BLaER1 (cell line): Measurements from ENCODE around the gene GNB1L.
A peak's percentile ranks its signal among the peaks of the same experiment; 100 is the strongest.

Source experiments
- H3K27ac ChIP-seq: shearing (Covaris generic); formaldehyde crosslinking; 2 replicates; pipeline ENCODE4 v1.8.1; 2022
- H3K27me3 ChIP-seq: shearing (Covaris generic); formaldehyde crosslinking; 2 replicates; pipeline ENCODE4 v1.8.1; 2022
- H3K36me3 ChIP-seq: shearing (Covaris generic); formaldehyde crosslinking; 2 replicates; pipeline ENCODE4 v1.8.1; 2022
- H3K4me1 ChIP-seq: shearing (Covaris generic); formaldehyde crosslinking; 2 replicates; pipeline ENCODE4 v1.8.1; 2022
- H3K4me2 ChIP-seq: shearing (Covaris generic); formaldehyde crosslinking; 2 replicates; pipeline ENCODE4 v1.8.1; 2022
- H3K4me3 ChIP-seq: shearing (Covaris generic); formaldehyde crosslinking; 2 replicates; pipeline ENCODE4 v1.8.1; 2022
- H3K9ac ChIP-seq: shearing (Covaris generic); formaldehyde crosslinking; 2 replicates; pipeline ENCODE4 v1.8.1; 2022
- H3K9me3 ChIP-seq: shearing (Covaris generic); formaldehyde crosslinking; 2 replicates; pipeline ENCODE4 v1.8.1; 2022
- H4K20me1 ChIP-seq: shearing (Covaris generic); formaldehyde crosslinking; 2 replicates; pipeline ENCODE4 v1.8.1; 2022
- Cebpa-rat ChIP-seq: shearing (Covaris generic); IDR thresholded peaks from 2 replicates; pipeline ENCODE4 v1.8.1; 2022

The GNB1L gene

DNA sequence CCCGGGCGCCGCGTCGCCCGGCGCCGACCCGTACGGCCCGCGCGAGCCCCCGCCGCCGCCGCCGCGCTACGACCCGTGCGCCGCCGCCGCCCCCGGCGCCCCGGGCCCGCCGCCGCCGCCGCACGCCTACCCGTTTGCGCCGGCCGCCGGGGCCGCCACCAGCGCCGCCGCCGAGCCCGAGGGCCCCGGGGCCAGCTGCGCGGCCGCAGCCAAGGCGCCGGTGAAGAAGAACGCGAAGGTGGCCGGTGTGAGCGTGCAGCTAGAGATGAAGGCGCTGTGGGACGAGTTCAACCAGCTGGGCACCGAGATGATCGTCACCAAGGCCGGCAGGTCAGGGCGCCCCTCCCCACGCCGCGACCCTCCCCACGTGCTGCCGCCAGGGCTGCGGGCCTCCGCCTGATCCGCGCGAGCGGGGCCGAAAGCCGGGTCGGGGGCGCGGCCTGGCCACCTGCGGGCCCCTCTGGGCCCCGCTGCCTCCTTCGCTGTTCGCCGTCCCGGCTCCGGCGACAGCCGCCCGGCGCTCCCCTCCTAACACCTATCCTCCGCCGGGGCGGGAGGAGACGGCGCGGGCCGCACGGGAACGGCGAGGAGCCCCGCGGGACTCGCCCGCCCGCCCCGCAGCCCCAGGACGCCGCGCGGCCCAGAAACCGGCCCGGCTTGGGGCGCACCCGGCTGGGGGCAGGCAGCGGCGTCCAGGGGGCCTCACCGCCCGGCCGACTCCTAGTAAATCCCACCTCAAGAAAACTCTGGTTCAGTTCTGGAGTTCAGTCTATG is 93.5 kb downstream of the GNB1L start:
- Histone ChIP-seq H3K4me2 (peak overlapping the region; percentile 45), H3K27me3 (peaks cover 100% of the 10 kb centered on the region)
- TF ChIP-seq Cebpa-rat, result no peak

DNA sequence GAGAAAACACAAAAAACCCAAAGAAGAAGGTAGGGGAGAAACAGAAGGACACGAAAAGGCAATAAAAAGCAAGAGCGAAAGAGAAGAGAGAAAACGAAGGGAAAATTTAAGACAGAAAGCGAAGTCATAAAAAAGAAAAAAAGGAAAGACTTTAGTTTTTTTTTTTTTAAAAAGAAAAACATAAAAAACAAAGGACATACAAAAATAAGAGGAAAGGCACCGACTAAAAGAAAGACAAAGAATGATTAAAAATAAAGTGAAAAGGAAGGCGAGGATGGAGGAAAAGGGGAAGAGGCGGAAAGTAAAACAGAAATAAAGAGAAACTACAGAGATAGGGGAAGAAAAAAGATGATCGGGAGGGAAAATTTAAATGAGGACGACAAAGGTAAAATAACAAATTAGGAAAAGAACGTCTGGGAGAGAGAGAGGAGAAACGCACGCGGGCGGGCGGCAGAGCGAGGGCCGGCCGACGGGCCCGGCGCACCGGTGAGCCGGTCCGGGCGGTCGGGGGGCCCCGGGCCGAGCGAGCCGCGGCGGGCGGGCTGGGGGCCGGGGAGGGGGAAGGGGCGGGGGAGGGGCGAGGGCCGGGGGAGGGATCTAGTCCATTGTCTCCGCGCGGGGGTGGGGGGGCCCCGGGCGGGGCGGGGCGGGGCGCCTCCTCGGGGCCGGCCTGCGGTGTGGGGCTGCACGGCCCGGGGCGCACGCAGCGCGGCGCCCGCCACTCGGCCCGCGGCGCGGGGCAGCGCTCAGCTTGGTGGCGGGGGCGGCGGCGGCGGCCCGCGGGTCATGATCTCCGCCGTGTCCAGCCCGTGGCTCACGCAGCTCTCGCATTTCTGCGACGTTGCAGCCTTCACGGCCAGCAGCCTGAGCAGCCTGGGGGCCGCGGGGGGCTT is 94.4 kb downstream of the GNB1L start, which contains the start of gene TBX1:
TBX1 (plus strand) TSS at position 721 of the 893 bp plus-strand sequence; CDS start at position 787, 66 bp downstream.
- H3K9ac ChIP-seq, result no peak within 1 kb of the TSS
- H3K4me2 ChIP-seq, result peak within 1 kb of the TSS; percentile 45
- H3K4me1 ChIP-seq, result peaks cover 31% of the 10 kb centered on the region
- peaks cover 100% of the 10 kb centered on the region for H3K27me3 ChIP-seq
- no peaks in the 10 kb centered on the region for H3K9me3 ChIP-seq
- TF ChIP-seq Cebpa-rat, result no peak
- H3K36me3 ChIP-seq, result no peaks in the 10 kb centered on the region
- H4K20me1 ChIP-seq, result peaks cover 92% of the 10 kb centered on the region
- H3K27ac ChIP-seq, result no peak within 1 kb of the TSS
- H3K4me3 ChIP-seq, result peak within 1 kb of the TSS; percentile 52

More for the DNA sequence above, 93.5 kb downstream of the GNB1L start:
- Histone ChIP-seq H3K9ac (no peak overlapping the region), H3K4me1 (peaks cover 37% of the 10 kb centered on the region), H3K4me3 (peak overlapping the region; percentile 52), H3K9me3 (no peaks in the 10 kb centered on the region), H3K27ac (no peak overlapping the region), H4K20me1 (peaks cover 92% of the 10 kb centered on the region), H3K36me3 (no peaks in the 10 kb centered on the region)

DNA sequence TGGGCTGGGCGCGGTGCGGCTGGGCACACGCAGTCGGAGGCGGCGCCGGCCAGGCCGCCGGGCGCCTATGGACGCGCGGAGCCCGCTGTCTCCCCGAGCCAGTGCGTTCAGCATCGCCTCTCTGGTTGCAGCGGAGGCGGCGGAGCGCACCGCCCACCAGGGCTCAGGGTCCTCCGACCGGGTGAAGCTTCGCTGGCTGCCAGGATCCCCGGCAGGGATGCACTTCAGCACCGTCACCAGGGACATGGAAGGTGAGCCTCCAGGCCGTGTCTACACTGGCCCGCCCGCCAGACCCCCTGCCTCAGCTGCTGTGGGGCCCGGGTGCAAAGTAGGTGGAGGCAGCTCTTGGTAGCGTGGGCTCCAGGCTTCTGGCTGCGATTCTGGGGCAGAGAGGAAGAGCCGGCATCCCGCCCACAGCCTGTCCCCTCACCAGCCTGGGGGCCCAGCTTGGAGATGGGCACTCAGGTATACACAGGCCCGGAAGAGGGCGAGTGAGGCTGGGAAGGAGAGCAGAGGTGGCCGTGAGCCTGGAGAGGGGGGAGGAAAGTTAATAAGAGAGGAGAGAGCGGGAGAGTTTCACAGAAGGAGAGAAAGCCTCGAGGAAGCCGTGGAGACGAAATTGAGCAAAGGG is 95.1 kb downstream of the GNB1L start:
- Histone ChIP-seq H3K4me3 (no peak overlapping the region), H4K20me1 (peaks cover 91% of the 10 kb centered on the region), H3K9me3 (no peaks in the 10 kb centered on the region), H3K4me1 (peaks cover 24% of the 10 kb centered on the region), H3K4me2 (no peak overlapping the region), H3K9ac (no peak overlapping the region), H3K36me3 (no peaks in the 10 kb centered on the region), H3K27me3 (peaks cover 100% of the 10 kb centered on the region), H3K27ac (no peak overlapping the region)
- TF ChIP-seq Cebpa-rat, result no peak

DNA sequence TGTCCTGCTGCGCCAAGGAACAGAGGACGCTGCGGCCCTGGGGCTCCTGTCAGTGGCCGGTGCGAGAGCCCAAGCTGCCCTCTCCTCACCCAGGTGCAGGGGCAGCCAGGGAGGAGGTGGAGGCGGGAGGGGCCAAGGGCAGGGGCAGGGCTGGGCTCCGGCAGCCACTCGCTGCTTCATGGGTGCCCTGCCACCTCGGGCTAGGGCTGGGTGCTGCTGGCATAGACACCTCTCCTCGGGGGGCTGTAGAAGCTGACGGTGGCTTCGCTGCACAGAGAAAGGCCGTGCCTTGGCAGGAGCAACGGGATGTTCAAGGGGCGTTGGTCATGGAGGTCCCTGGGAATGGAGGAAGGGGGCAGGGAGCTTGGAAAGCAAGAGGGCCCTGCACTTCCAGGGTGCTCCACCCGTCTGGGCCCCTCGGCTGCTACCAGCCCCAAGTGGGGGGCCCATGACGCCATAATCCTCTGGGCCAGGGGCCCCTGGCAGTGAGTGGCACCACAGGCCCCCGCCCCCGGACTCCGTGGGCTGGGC is 95.7 kb downstream of the GNB1L start:
- no peak overlapping the region for H3K4me3 ChIP-seq
- H4K20me1 ChIP-seq, result peaks cover 91% of the 10 kb centered on the region
- no peaks in the 10 kb centered on the region for H3K9me3 ChIP-seq
- no peak for TF ChIP-seq Cebpa-rat
- no peak overlapping the region for H3K9ac ChIP-seq
- peaks cover 100% of the 10 kb centered on the region for H3K27me3 ChIP-seq
- peaks cover 24% of the 10 kb centered on the region for H3K4me1 ChIP-seq
- no peak overlapping the region for H3K4me2 ChIP-seq
- H3K27ac ChIP-seq, result no peak overlapping the region
- H3K36me3 ChIP-seq, result no peaks in the 10 kb centered on the region

DNA sequence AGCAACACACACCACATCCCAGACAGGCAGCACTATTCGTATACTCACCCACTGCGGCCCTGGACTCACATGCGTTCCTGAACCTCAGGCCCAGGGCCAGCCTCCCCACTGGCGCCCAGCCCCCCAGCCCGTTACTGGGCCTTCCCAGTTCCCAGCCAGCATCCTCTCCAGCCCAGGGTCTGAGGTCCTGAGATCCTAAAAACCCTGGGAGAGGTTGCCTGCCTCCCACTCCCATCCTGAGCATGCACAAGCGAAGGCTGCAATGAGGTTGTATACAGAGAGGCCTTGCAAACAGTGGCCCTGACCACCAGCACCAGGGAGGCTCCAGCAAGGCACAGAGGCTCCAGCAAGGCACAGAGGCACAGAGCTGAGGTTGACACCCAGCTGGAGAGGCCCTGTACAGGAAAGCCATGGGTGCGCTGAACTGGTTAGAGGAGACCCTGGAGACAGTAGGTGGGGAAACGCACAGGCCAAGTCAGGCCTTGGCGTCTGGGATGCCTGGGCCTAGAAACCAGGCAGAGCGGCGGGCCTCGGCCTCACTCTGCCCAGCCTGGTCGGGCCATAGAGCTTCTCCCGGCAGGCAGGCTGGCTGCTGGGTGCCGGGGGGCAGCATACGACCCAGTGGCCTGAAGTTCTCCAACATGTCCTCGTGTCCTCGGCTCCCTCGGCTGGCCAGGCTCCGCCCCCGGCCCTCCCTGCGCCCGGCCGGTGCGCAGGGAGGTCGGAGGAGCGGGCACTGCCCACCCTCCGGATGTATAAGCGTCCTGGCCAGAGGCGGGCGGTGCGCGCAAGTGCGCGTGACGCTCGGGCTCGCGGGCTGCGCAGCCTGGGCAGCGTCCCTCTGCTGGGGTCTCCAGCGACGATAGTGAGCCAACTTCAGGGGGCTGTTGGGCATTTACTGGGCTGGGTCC is 96.4 kb downstream of the GNB1L start:
- H3K4me3 ChIP-seq, result no peak overlapping the region
- H3K9ac ChIP-seq, result no peak overlapping the region
- H3K27me3 ChIP-seq, result peaks cover 100% of the 10 kb centered on the region
- H3K36me3 ChIP-seq, result no peaks in the 10 kb centered on the region
- no peak overlapping the region for H3K4me2 ChIP-seq
- H3K27ac ChIP-seq, result no peak overlapping the region
- peaks cover 24% of the 10 kb centered on the region for H3K4me1 ChIP-seq
- no peaks in the 10 kb centered on the region for H3K9me3 ChIP-seq
- peaks cover 91% of the 10 kb centered on the region for H4K20me1 ChIP-seq
- TF ChIP-seq Cebpa-rat, result no peak

DNA sequence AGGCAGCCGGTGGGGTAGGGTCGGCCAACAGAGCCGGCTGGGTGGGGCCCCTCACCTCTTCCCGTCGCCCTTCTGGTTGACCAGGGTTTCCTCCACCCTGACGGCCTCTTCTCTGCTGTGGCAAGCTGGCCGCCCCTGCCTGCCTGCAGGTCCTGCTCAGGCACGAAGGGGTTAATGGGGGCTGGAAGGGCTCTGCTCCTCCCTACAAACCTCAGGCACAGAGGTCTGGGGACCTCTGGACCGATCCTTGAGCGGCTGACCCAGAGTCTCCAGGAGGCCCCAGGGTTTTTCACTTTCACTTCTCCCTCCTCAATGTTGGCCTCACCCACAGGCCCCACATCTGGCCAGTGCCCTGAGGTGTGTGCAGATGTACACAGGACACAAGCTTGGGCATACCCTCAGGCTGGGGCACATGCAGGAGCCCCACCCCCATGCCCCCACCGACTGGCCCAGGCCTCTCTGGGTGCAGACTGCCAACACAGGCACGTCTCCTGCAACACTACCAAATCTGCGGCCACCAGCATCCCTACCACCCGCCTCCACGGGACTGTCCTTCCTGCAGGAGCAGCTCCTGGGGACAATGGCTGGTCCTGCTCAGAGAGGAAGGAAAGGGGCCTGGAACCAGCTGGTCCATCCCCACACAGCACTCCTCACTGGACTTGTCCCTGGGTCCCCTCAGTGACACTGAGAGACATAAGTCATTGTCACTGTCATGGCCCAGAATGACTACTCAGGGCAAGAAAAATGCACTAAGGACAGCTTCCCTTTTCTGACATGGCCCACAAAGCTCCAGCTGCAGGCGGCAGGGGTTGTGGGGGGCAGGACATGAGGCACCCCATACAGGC is 97.3 kb downstream of the GNB1L start:
- H3K9me3 ChIP-seq, result no peaks in the 10 kb centered on the region
- H3K27me3 ChIP-seq, result peaks cover 100% of the 10 kb centered on the region
- peak overlapping the region; percentile 64 for H3K4me2 ChIP-seq
- H3K4me1 ChIP-seq, result peaks cover 24% of the 10 kb centered on the region
- no peak overlapping the region for H3K9ac ChIP-seq
- H4K20me1 ChIP-seq, result peaks cover 90% of the 10 kb centered on the region
- H3K4me3 ChIP-seq, result peak overlapping the region; percentile 44
- no peak overlapping the region for H3K27ac ChIP-seq
- TF ChIP-seq Cebpa-rat, result no peak
- no peaks in the 10 kb centered on the region for H3K36me3 ChIP-seq

DNA sequence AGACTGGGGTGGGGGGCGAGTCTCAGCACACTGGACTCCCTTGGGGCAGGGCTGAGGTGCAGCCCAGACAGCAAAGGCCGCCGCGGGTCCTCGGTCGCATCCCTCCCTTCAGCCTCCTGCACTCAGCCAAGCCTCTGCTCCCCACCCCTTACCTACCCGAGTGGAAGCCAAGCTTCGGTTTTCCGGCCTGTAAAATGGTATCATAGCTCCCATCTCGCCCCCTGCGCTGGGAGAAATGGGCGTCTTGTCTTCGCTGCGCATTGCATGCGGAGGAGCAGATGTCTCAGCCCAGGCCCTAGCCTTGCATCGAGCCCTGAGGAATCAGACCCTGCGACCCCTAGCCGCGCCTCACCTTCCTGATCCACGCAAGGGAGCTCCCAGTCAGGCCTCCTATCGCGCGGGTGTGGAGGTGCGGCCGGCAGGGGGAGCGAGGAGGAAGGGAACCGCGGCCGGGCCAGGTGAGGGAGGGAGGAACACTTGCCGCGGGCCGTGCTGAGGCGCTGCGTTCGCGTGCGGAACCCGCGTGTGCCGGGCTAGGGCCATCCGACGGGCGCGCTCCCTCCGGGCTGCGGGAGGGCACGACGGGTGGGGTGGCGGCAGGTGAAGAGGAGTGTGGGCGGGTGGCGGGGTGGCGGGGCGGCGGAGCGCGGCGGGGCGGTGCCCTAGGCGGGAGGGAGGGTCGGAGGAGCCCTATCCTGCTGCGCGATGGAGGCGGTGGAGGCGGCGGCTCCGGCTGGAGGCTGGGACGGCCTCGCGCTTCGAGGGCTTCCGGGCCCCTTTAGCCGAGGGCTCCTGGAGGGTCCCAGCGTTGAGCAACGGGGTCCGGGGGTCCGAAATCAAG is 98.2 kb downstream of the GNB1L start:
- no peak overlapping the region for H3K27ac ChIP-seq
- H3K4me3 ChIP-seq, result peak overlapping the region; percentile 44
- no peaks in the 10 kb centered on the region for H3K9me3 ChIP-seq
- H3K36me3 ChIP-seq, result no peaks in the 10 kb centered on the region
- peaks cover 23% of the 10 kb centered on the region for H3K4me1 ChIP-seq
- peak overlapping the region; percentile 64 for H3K4me2 ChIP-seq
- H3K27me3 ChIP-seq, result peaks cover 100% of the 10 kb centered on the region
- TF ChIP-seq Cebpa-rat, result no peak
- peaks cover 89% of the 10 kb centered on the region for H4K20me1 ChIP-seq
- no peak overlapping the region for H3K9ac ChIP-seq
